Gastroesophageal sphincter (tissue), 3 donors: ENCODE data around the gene HDC.

Experiments used
- CTCF ChIP-seq, 4 experiments: fragments of 200-600 bp in 2 of 4; fragments of 450-650 bp in 2 of 4; sonication (generic) in 1 of 4; IDR thresholded peaks; one replicate each; pipeline ENCODE4 v1.5.1; 2017 to 2019; ENCODE audit warnings: antibody characterized with exemption in 4 of 4, mild to moderate bottlenecking in 2 of 4, moderate library complexity in 2 of 4
- EP300 ChIP-seq: sonication (generic); formaldehyde crosslinking; IDR thresholded peaks from one replicate; pipeline ENCODE4 v1.6.1; 2017; ENCODE audit warnings: antibody characterized with exemption, mild to moderate bottlenecking
- POLR2A ChIP-seq, 2 donors: fragments of 450-650 bp; IDR thresholded peaks; one replicate each; pipeline ENCODE4 v1.6.1; 2017; ENCODE audit warnings: antibody characterized with exemption in 2 of 2, mild to moderate bottlenecking in 2 of 2, moderate library complexity in 1 of 2
- POLR2AphosphoS5 ChIP-seq: sonication (generic); formaldehyde crosslinking; IDR thresholded peaks from one replicate; pipeline ENCODE4 v1.6.1; 2017; ENCODE audit warnings: antibody characterized with exemption

- no peak for TF ChIP-seq POLR2A (IDR thresholded peaks at IDR 0.05)
- no peak for TF ChIP-seq CTCF (IDR thresholded peaks at IDR 0.05)
- no peak for TF ChIP-seq POLR2AphosphoS5
- no peak for TF ChIP-seq EP300
Observed at GRCh38 chr15:50232791-50233190, 32.7 kb downstream of the HDC start.
